RWPE2 (cell line): ENCODE measurements around the gene DCPS.

Source experiments
- ATAC-seq: fragments of 200-7000 bp; cut with Tn5 transposase; 3 replicates; pipeline ENCODE4 v1.9.1; 2021; ENCODE audit warnings: low read depth
- DNase-seq: peaks from one replicate; pipeline ENCODE4 v3.0.0-alpha.2; 2020; ENCODE audit warnings: low spot score
- H3K27ac ChIP-seq: fragments of 450-650 bp; 2 replicates; pipeline ENCODE4 v1.5.1; 2017; ENCODE audit warnings: mild to moderate bottlenecking; ENCODE audit not compliant: poor library complexity, severe bottlenecking
- H3K27me3 ChIP-seq: fragments of 250-450 bp; sonication (Bioruptor Pico); 2 replicates; pipeline ENCODE4 v1.5.1; 2021; ENCODE audit warnings: mild to moderate bottlenecking, moderate library complexity; ENCODE audit not compliant: insufficient read depth, poor library complexity, severe bottlenecking
- H3K36me3 ChIP-seq: fragments of 250-450 bp; sonication (Bioruptor Pico); 2 replicates; pipeline ENCODE4 v1.5.1; 2020; ENCODE audit warnings: low read depth, mild to moderate bottlenecking, moderate library complexity
- H3K4me1 ChIP-seq: fragments of 250-450 bp; sonication (Bioruptor Pico); 2 replicates; pipeline ENCODE4 v1.5.1; 2021; ENCODE audit warnings: mild to moderate bottlenecking, moderate library complexity; ENCODE audit not compliant: insufficient read depth, poor library complexity, severe bottlenecking
- H3K4me3 ChIP-seq: fragments of 250-450 bp; sonication (Bioruptor Pico); 2 replicates; pipeline ENCODE4 v1.5.1; 2021; ENCODE audit warnings: mild to moderate bottlenecking, moderate library complexity; ENCODE audit not compliant: severe bottlenecking
- H3K9me3 ChIP-seq: fragments of 250-450 bp; sonication (Bioruptor Pico); 2 replicates; pipeline ENCODE4 v1.5.1; 2021; ENCODE audit warnings: mild to moderate bottlenecking, moderate library complexity; ENCODE audit not compliant: severe bottlenecking
- CTCF ChIP-seq: fragments of 450-650 bp; IDR thresholded peaks from one replicate; pipeline ENCODE4 v1.5.1; 2017; ENCODE audit warnings: mild to moderate bottlenecking, moderate library complexity; ENCODE audit not compliant: poor library complexity, severe bottlenecking

DCPS gene

GRCh38 chr11:126335463-126335760 lies 31.6 kb downstream of the DCPS start:
- no peaks in the 10 kb centered on the region for H3K27me3 ChIP-seq
- H3K4me3 ChIP-seq: no peak overlapping the region
- no peaks in the 10 kb centered on the region for H3K9me3 ChIP-seq
- H3K27ac ChIP-seq: no peak overlapping the region
- DNase-seq: peak; percentile 19
- ATAC-seq: no peak
- peaks cover 17% of the 10 kb centered on the region for H3K4me1 ChIP-seq
- TF ChIP-seq CTCF: no peak
- no peaks in the 10 kb centered on the region for H3K36me3 ChIP-seq

GRCh38 chr11:126336138-126336541 lies 32.3 kb downstream of the DCPS start:
- Histone ChIP-seq H3K4me1 (peaks cover 24% of the 10 kb centered on the region), H3K27ac (no peak overlapping the region)
- DNase-seq: peak; percentile 18

GRCh38 chr11:126336671-126337101 lies 32.8 kb downstream of the DCPS start:
- H3K27ac ChIP-seq: no peak overlapping the region
- H3K4me1 ChIP-seq: peaks cover 30% of the 10 kb centered on the region
- peaks cover 6% of the 10 kb centered on the region; the same call in 1 of the 2 replicates for H3K36me3 ChIP-seq
- TF ChIP-seq CTCF: no peak
- no peak overlapping the region for H3K4me3 ChIP-seq
- H3K27me3 ChIP-seq: no peaks in the 10 kb centered on the region
- ATAC-seq (no peak), DNase-seq (peak; percentile 36)
- no peaks in the 10 kb centered on the region for H3K9me3 ChIP-seq

More at GRCh38 chr11:126336138-126336541, 32.3 kb downstream of the DCPS start:
- peaks cover 1% of the 10 kb centered on the region; the same call in 1 of the 2 replicates for H3K36me3 ChIP-seq
- no peak for TF ChIP-seq CTCF
- no peaks in the 10 kb centered on the region for H3K9me3 ChIP-seq
- H3K27me3 ChIP-seq: no peaks in the 10 kb centered on the region
- ATAC-seq: no peak
- no peak overlapping the region for H3K4me3 ChIP-seq

GRCh38 chr11:126337126-126337473 lies 33.2 kb downstream of the DCPS start:
- no peak for TF ChIP-seq CTCF
- peaks cover 6% of the 10 kb centered on the region; the same call in 1 of the 2 replicates for H3K36me3 ChIP-seq
- DNase-seq (peak; percentile 17), ATAC-seq (no peak)
- no peak overlapping the region for H3K27ac ChIP-seq
- H3K9me3 ChIP-seq: no peaks in the 10 kb centered on the region
- no peak overlapping the region for H3K4me3 ChIP-seq
- H3K27me3 ChIP-seq: no peaks in the 10 kb centered on the region
- peaks cover 32% of the 10 kb centered on the region for H3K4me1 ChIP-seq

- ATAC-seq (no peak), DNase-seq (peak; percentile 43)
- Histone ChIP-seq H3K36me3 (peaks cover 6% of the 10 kb centered on the region; the same call in 1 of the 2 replicates), H3K27me3 (no peaks in the 10 kb centered on the region), H3K4me1 (peaks cover 30% of the 10 kb centered on the region), H3K9me3 (no peaks in the 10 kb centered on the region), H3K27ac (no peak overlapping the region), H3K4me3 (no peak overlapping the region)
- TF ChIP-seq CTCF: no peak
Observed at GRCh38 chr11:126337474-126338241, 33.8 kb downstream of the DCPS start.
